GM12874 (cell line): ENCODE data around the gene EIF4G2.

Experiments used
- CTCF ChIP-seq: IDR thresholded peaks from 2 replicates; pipeline ENCODE4 v1.5.1; 2011; ENCODE audit warnings: low read depth, mild to moderate bottlenecking, control low read depth, low read length, moderate library complexity; ENCODE audit not compliant: insufficient read depth

EIF4G2 gene

GRCh38 chr11:10763766-10764165 is 45.0 kb downstream of the EIF4G2 start:
- TF ChIP-seq CTCF = no peak

- no peak for TF ChIP-seq CTCF
Measured at GRCh38 chr11:10762913-10763421, 45.8 kb downstream of the EIF4G2 start.

- TF ChIP-seq CTCF = no peak
Measured at GRCh38 chr11:10762185-10762584, 46.5 kb downstream of the EIF4G2 start.

- no peak for TF ChIP-seq CTCF
Measured at GRCh38 chr11:10761085-10761698, 47.5 kb downstream of the EIF4G2 start.

GRCh38 chr11:10758957-10759356 is 49.8 kb downstream of the EIF4G2 start:
- TF ChIP-seq CTCF = no peak

- no peak for TF ChIP-seq CTCF
Measured at GRCh38 chr11:10752486-10752885, 56.2 kb downstream of the EIF4G2 start.

- TF ChIP-seq CTCF = no peak
Measured at GRCh38 chr11:10752061-10752460, 56.7 kb downstream of the EIF4G2 start.
